ENCODE measurements around the gene S100A3. TPM values are rescaled to one million over a fixed set of nuclear protein-coding genes. Genes with fewer than 3 reads are reported as not detected.
A peak's percentile ranks its signal among the peaks of the same experiment; 100 is the strongest.

S100A3 gene
- total RNA-seq, 1 experiment from 2014 or later, result 12.0 TPM

- Histone ChIP-seq H3K4me1 (ENCODE audit: control insufficient read depth, insufficient read depth, low read length) (peaks cover 55% of the 10 kb centered on the region), H3K4me3 (ENCODE audit: low read depth in 2 of 2, low read length in 2 of 2) (peak within 1 kb of the TSS; percentile 75 to 86), H3K27me3 (ENCODE audit: control insufficient read depth, insufficient read depth, low read length) (no peaks in the 10 kb centered on the region), H3K27ac (ENCODE audit: low read length) (peak within 1 kb of the TSS; percentile 96), H3K9me3 (ENCODE audit: control insufficient read depth, insufficient read depth, low read depth, low read length) (no peaks in the 10 kb centered on the region), H3K36me3 (ENCODE audit: control insufficient read depth, insufficient read depth, low read length) (no peaks in the 10 kb centered on the region; the same call in 1 of the 2 replicates)
- ATAC-seq, result peak; percentile 27
- POLR2A ChIA-PET, result interaction anchor here (0.5 to 1.5 kb wide), 5 partner anchors 10 to 251 kb away, joined by 3 to 9 read pairs (median 4); partner anchors contain the start of gene S100A4
- in situ Hi-C loops (cut with HindIII; ENCODE audit: low pct_unique_long_range_greater_than_20kb, low sequenced_read_pairs) (no loop called here), intact Hi-C loops (cut with micrococcal nuclease; ENCODE audit: unreplicated experiment) (no loop called here)
- no TSS peak for BruUV-seq (replicated peaks)
- peak; percentile 99 for TF ChIP-seq POLR2AphosphoS5 (IDR thresholded peaks at IDR 0.05; ENCODE audit: low read depth, low read length)
- TF ChIP-seq SIN3A (IDR thresholded peaks at IDR 0.05; ENCODE audit: borderline replicate concordance, insufficient read depth, low read depth, low read length), result peak; percentile 80; the same call in 1 of the 2 replicates
- no peak for TF ChIP-seq TCF7L2 (IDR thresholded peaks at IDR 0.05; ENCODE audit: low read depth, low read length)
- CTCF ChIA-PET, result interaction anchor here (0.6 to 2.2 kb wide), 5 partner anchors 9 to 37 kb away, joined by 3 to 9 read pairs (median 7); no protein-coding TSS in a partner anchor
- no peak for DNase-seq (ENCODE audit: low read depth, low spot score)
These were observed 13.6 kb downstream of the S100A3 start, which contains the start of gene S100A6 for GRCh38 chr1:153535242-153536011. S100A6 (minus strand) TSS chr1:153535991; CDS start chr1:153535339, 652 bp downstream.

DNA sequence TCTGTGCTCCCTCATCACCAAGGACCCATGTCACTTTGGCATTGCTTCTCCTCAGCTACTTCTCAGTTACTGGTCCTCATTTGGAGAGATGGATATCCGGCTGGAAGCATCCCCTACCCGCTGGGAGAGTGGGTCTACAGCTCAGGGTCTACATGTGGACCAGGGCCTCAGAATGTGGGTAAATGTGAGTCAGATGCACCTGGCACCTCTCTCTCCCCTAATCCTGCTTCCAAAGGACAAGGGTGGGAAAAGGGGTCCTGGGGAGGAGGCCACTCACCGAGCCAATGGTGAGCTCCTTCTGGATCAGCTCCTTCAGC is 14.2 kb downstream of the S100A3 start:
- intact Hi-C loops (cut with micrococcal nuclease; ENCODE audit: unreplicated experiment), result no loop called here
- H3K4me1 ChIP-seq (ENCODE audit: control insufficient read depth, insufficient read depth, low read length), result peaks cover 51% of the 10 kb centered on the region
- ATAC-seq, result no peak

More for the DNA sequence above, 14.2 kb downstream of the S100A3 start:
- BruUV-seq (replicated peaks), result no TSS peak
- no peaks in the 10 kb centered on the region; the same call in 1 of the 2 replicates for H3K36me3 ChIP-seq (ENCODE audit: control insufficient read depth, insufficient read depth, low read length)
- ChIA-PET POLR2A (interaction anchor here (0.5 to 1.5 kb wide), 4 partner anchors 10 to 251 kb away, joined by 3 to 9 read pairs (median 5); partner anchors contain the start of gene S100A4), CTCF (interaction anchor here (1.2 to 2.2 kb wide), 4 partner anchors 10 to 36 kb away, joined by 4 to 9 read pairs (median 8); no protein-coding TSS in a partner anchor)
- TF ChIP-seq SIN3A (IDR thresholded peaks at IDR 0.05; ENCODE audit: borderline replicate concordance, insufficient read depth, low read depth, low read length), result no peak
- TF ChIP-seq, protein P1, sequence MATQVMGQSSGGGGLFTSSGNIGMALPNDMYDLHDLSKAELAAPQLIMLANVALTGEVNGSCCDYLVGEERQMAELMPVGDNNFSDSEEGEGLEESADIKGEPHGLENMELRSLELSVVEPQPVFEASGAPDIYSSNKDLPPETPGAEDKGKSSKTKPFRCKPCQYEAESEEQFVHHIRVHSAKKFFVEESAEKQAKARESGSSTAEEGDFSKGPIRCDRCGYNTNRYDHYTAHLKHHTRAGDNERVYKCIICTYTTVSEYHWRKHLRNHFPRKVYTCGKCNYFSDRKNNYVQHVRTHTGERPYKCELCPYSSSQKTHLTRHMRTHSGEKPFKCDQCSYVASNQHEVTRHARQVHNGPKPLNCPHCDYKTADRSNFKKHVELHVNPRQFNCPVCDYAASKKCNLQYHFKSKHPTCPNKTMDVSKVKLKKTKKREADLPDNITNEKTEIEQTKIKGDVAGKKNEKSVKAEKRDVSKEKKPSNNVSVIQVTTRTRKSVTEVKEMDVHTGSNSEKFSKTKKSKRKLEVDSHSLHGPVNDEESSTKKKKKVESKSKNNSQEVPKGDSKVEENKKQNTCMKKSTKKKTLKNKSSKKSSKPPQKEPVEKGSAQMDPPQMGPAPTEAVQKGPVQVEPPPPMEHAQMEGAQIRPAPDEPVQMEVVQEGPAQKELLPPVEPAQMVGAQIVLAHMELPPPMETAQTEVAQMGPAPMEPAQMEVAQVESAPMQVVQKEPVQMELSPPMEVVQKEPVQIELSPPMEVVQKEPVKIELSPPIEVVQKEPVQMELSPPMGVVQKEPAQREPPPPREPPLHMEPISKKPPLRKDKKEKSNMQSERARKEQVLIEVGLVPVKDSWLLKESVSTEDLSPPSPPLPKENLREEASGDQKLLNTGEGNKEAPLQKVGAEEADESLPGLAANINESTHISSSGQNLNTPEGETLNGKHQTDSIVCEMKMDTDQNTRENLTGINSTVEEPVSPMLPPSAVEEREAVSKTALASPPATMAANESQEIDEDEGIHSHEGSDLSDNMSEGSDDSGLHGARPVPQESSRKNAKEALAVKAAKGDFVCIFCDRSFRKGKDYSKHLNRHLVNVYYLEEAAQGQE (IDR thresholded peaks at IDR 0.05; ENCODE audit: insufficient read depth in 1 of 2, low read depth in 2 of 2, low read length in 1 of 2), result no peak
- TF ChIP-seq CTCF (IDR thresholded peaks at IDR 0.05), result no peak
- H3K27me3 ChIP-seq (ENCODE audit: control insufficient read depth, insufficient read depth, low read length), result no peaks in the 10 kb centered on the region
- H3K4me3 ChIP-seq (ENCODE audit: low read depth in 2 of 2, low read length in 2 of 2), result peak overlapping the region; percentile 75 to 86
- DNase-seq (ENCODE audit: low read depth, low spot score), result no peak
- H3K27ac ChIP-seq (ENCODE audit: low read length), result peak overlapping the region; percentile 91
- H3K9me3 ChIP-seq (ENCODE audit: control insufficient read depth, insufficient read depth, low read depth, low read length), result no peaks in the 10 kb centered on the region
- in situ Hi-C loops (cut with HindIII; ENCODE audit: low pct_unique_long_range_greater_than_20kb, low sequenced_read_pairs), result no loop called here
